ENCODE data around the gene PIGC. TPM values are rescaled to one million over a fixed set of nuclear protein-coding genes. Genes with fewer than 3 reads are reported as not detected.

PIGC gene
- total and polyA plus RNA-seq, 12 donors, result 19.7 to 33.6 (median 25.2) TPM

DNA sequence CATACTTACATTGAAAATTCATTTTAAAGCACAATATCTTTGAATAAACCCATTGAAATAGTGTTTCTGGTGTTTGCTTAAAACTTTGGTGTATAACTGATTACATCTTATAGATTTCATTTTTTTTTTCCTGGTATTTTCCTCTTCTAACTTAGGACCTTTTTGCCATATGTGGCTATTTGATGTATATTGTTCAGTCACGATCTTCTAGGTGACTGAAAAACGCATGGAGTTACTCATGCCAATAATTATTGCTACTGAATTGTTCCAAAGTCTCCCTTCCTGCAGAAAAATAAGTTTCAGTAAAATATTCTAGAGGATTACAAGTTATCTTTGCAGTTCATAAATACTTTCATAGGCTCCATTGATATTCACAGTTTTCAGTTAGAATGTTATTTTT lies 46.2 kb downstream of the PIGC start:
- DNase-seq, result no peak
- Histone ChIP-seq H3K4me1 (replicated peaks in 1 of 2) (peaks cover 14 to 52% of the 10 kb centered on the region in 2 donors), H3K9me3 (replicated peaks in 1 of 3) (no peaks in the 10 kb centered on the region), H3K36me3 (replicated peaks in 1 of 2) (no peaks in the 10 kb centered on the region), H3K4me3 (no peak overlapping the region), H3K27me3 (no peaks in the 10 kb centered on the region), H3K27ac (peak overlapping the region in 1 of 5 donors; percentile 61)
- intact Hi-C loops (cut with DNase I), result loop anchor here in 1 of 2 donors (10.0 kb wide), 1 partner anchor 113 kb away; no protein-coding TSS in a partner anchor
- TF ChIP-seq POLR2A (IDR thresholded peaks at IDR 0.05), result no peak
- TF ChIP-seq, protein P1, sequence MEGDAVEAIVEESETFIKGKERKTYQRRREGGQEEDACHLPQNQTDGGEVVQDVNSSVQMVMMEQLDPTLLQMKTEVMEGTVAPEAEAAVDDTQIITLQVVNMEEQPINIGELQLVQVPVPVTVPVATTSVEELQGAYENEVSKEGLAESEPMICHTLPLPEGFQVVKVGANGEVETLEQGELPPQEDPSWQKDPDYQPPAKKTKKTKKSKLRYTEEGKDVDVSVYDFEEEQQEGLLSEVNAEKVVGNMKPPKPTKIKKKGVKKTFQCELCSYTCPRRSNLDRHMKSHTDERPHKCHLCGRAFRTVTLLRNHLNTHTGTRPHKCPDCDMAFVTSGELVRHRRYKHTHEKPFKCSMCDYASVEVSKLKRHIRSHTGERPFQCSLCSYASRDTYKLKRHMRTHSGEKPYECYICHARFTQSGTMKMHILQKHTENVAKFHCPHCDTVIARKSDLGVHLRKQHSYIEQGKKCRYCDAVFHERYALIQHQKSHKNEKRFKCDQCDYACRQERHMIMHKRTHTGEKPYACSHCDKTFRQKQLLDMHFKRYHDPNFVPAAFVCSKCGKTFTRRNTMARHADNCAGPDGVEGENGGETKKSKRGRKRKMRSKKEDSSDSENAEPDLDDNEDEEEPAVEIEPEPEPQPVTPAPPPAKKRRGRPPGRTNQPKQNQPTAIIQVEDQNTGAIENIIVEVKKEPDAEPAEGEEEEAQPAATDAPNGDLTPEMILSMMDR (IDR thresholded peaks at IDR 0.05), result no peak
- 83 to 94% (median 90%) methylated on average over 2 of the region's 2 CpGs for WGBS, 4 donors

DNA sequence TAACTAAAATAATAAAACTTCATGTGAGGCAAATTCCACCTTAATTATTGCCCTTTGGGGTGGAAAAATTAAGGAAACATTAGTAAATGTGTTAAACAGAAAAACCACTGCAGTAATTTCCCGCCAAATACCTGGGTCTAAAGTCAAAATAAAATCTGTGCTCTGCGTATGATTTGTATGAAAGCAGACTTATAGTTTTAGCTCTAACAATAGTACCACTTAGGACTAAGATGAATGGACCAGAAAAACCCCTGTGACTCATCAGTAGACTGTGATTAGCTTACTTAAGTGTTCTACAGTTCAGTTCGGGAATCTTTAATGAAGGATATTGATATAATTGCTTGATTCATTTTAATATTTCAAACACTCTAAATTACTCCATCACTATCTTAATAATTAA lies 46.6 kb downstream of the PIGC start:
- DNase-seq, result no peak
- intact Hi-C loops (cut with DNase I), result loop anchor here in 1 of 2 donors (10.0 kb wide), 1 partner anchor 112 kb away; no protein-coding TSS in a partner anchor
- H3K36me3 ChIP-seq (replicated peaks in 1 of 2), result no peaks in the 10 kb centered on the region
- peaks cover 10 to 52% of the 10 kb centered on the region in 2 donors for H3K4me1 ChIP-seq (replicated peaks in 1 of 2)
- no peak overlapping the region for H3K27ac ChIP-seq
- no peak overlapping the region for H3K4me3 ChIP-seq
- TF ChIP-seq, protein P1 (IDR thresholded peaks at IDR 0.05), result no peak
- TF ChIP-seq POLR2A (IDR thresholded peaks at IDR 0.05), result no peak
- no peaks in the 10 kb centered on the region for H3K27me3 ChIP-seq
- H3K9me3 ChIP-seq (replicated peaks in 1 of 3), result no peaks in the 10 kb centered on the region
- WGBS, 4 donors, result 47 to 63% (median 54%) methylated on average over 3 of the region's 3 CpGs

GRCh38 chr1:172395576-172395975 lies 48.3 kb downstream of the PIGC start:
- no peak overlapping the region for H3K27ac ChIP-seq
- no peaks in the 10 kb centered on the region for H3K27me3 ChIP-seq
- H3K4me1 ChIP-seq (replicated peaks in 1 of 2), result peaks cover 8 to 58% of the 10 kb centered on the region in 2 donors
- H3K36me3 ChIP-seq (replicated peaks in 1 of 2), result no peaks in the 10 kb centered on the region
- intact Hi-C loops (cut with DNase I), result loop anchor here in 1 of 2 donors (10.0 kb wide), 1 partner anchor 111 kb away; no protein-coding TSS in a partner anchor
- no peaks in the 10 kb centered on the region for H3K9me3 ChIP-seq (replicated peaks in 1 of 3)
- DNase-seq, result no peak
- WGBS, 4 donors, result 93 to 100% (median 95%) methylated on average over 3 of the region's 3 CpGs
- no peak overlapping the region for H3K4me3 ChIP-seq
- TF ChIP-seq, protein P1 (IDR thresholded peaks at IDR 0.05), result no peak
- TF ChIP-seq POLR2A (IDR thresholded peaks at IDR 0.05), result no peak

GRCh38 chr1:172394811-172395210 lies 49.1 kb downstream of the PIGC start:
- H3K27ac ChIP-seq, result peak overlapping the region in 1 of 5 donors; percentile 59

More at GRCh38 chr1:172394811-172395210, 49.1 kb downstream of the PIGC start:
- Histone ChIP-seq H3K4me1 (replicated peaks in 1 of 2) (peaks cover 11 to 62% of the 10 kb centered on the region in 2 donors), H3K4me3 (no peak overlapping the region), H3K27me3 (no peaks in the 10 kb centered on the region), H3K36me3 (replicated peaks in 1 of 2) (no peaks in the 10 kb centered on the region), H3K9me3 (replicated peaks in 1 of 3) (no peaks in the 10 kb centered on the region)
- intact Hi-C loops (cut with DNase I), result loop anchor here in 1 of 2 donors (10.0 kb wide), 1 partner anchor 110 kb away; no protein-coding TSS in a partner anchor
- no peak for DNase-seq
- no peak for TF ChIP-seq POLR2A (IDR thresholded peaks at IDR 0.05)
- TF ChIP-seq, protein P1 (IDR thresholded peaks at IDR 0.05), result no peak
- 89 to 93% (median 90%) methylated on average over 5 of the region's 5 CpGs for WGBS, 4 donors

Data from adrenal gland (tissue), 12 donors.